GM18498 (cell line): Measurements from ENCODE around the gene VARS1.
"Not testable (repeated sequence)": the region's sequence is repeated elsewhere in the genome, so short reads cannot be mapped to it uniquely, and the experiment has no call there.

Experiments
- ATAC-seq: cut with Tn5 transposase; IDR thresholded peaks from one replicate; pipeline ENCODE4 v1.9.1; 2021; ENCODE audit warnings: mild to moderate bottlenecking, moderate library complexity; ENCODE audit not compliant: unreplicated experiment

The VARS1 gene

DNA sequence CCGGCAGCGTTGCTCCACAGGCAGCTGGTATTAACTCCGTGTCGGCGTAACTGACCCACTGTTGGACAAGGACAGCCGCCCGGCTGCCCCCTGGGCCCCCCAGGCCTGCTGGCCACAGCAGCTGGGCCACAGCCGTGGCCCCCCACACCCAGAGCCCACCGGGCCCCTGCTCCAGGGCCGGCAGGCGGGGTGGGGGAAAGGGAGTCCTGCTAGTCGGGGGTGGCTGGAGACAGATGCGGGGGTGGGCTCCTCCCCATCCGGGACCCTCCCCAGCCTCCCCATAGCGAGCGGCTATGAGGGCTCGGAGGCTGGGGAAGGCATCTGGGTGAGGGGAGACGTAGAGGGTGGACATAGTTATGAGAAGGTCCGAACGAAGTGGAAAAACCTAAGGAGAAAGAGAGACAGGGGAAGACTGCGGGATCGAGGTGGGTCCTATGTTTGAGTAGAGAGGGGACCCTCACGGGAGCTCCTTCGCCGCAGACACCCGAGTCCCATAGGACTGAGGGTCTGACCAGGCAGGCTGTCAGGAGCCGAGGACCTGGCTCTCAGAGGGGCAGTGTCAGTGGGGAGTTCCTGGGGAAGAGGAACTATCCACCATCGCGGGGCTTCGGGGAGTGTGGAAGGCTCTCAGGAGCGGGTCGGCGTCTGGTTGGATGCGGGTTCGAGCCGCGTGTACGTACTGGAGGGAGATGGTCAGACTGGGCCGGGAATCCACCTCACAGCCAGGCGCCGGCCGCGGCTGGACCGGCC is 511 bp downstream of the VARS1 start:
- peak; percentile 4 for ATAC-seq

DNA sequence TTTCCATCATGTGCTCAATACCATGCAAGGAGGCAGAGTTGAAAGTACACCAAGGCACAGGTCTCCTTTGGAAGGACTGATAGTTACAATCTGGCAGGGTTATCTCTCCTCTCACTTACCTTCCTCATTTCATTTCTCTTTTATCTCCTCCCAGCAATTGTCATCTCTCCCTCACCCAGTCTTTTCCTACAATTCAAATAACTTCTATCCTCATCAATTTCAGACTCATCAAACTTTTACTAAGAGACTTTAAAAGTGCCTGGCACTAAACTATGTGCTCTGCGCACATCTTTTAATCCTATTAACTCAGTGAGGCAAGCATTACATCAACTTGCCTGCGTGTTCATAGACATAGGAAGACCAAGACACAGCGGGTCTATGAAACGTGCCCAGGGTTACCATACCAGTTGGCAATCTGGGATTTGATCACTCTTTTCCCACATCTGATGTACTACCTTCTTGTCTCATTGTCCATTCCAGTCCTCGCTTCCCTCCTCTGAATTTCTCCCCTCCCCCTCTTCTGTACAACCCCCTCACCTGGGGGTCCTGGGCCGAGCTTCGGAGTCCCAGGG is 1.2 kb downstream of the VARS1 start:
- no peak for ATAC-seq

DNA sequence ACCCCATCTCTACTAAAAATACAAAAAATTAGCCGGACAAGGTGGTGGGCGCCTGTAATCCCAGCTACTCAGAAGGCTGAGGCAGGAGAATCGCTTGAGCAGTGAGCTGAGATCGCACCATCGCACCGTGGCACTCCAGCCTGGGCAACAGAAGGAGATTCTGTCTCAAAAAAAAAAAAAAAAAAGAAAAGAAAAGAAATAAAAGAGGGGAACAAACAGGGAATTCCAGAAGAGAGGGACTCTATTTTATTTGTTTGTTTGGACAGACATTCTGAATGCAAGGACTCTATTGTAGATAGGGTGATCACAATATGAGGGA is 1.7 kb downstream of the VARS1 start:
- ATAC-seq = not testable (repeated sequence)

GRCh38 chr6:31792761-31793171 is 2.8 kb downstream of the VARS1 start:
- ATAC-seq = no peak

GRCh38 chr6:31792090-31792374 is 3.5 kb downstream of the VARS1 start:
- no peak for ATAC-seq

- no peak for ATAC-seq
These were observed 4.0 kb downstream of the VARS1 start for GRCh38 chr6:31791324-31792089.

DNA sequence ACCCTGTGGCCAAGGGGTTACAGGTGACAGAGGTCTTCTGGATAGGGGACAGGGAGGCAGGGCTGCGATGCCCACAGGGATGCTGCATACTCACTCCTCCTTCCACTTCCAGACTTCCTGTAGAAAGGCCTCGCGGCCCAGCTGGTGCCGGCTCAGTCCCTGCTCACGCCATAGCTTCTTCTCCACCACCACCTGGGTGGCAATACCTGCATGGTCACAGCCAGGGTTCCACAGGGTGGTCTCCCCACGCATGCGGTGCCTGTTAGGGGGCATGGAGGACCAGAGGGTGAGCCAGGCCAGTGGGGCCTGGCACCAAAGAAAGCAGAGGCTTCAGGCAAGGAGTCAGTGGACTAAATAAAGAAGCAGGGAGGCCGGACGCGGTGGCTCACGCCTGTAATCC is 10.1 kb downstream of the VARS1 start:
- ATAC-seq = no peak

- ATAC-seq = no peak
These were observed 11.2 kb downstream of the VARS1 start for GRCh38 chr6:31784098-31784925.

DNA sequence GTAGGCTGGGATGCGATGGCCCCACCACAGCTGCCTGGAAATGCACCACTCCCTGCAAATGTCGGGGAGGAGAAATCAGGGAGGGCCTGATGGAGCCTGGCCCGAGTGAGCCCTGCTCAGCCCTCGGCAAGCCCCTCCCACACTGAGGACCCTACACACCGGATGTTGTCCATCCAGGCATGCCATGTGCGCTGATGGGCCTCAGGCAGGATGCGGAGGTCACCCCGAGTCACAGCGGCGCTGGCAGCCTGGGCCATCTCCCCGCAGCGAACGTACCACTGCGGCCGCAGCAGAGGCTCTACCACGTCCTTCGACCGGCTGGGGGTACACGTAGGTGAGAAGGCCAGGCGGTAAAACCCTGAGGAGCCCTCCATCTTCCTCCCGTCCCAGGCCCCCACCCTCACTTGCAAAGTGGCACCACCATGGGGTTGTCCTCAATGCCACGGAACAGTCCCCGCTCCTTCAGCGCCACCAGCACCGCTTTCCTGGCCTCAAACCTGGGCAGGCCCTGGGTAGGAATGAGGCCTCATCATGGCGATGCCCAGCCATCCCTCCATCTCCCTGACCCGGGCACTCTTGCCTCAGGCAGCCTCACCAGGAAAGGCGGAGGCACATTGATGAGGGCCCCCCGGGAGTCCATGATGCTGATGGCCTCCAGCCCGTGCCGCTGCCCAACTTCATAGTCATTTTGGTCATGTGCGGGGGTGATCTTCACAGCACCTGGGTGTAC is 13.3 kb downstream of the VARS1 start:
- ATAC-seq = no peak

GRCh38 chr6:31781244-31782125 is 14.1 kb downstream of the VARS1 start:
- no peak for ATAC-seq

GRCh38 chr6:31780507-31781243 is 14.9 kb downstream of the VARS1 start:
- ATAC-seq = no peak

- ATAC-seq = no peak
These were observed 15.6 kb downstream of the VARS1 start for GRCh38 chr6:31779908-31780307.

- ATAC-seq = no peak
These were observed 16.3 kb downstream of the VARS1 start for GRCh38 chr6:31778999-31779885.

DNA sequence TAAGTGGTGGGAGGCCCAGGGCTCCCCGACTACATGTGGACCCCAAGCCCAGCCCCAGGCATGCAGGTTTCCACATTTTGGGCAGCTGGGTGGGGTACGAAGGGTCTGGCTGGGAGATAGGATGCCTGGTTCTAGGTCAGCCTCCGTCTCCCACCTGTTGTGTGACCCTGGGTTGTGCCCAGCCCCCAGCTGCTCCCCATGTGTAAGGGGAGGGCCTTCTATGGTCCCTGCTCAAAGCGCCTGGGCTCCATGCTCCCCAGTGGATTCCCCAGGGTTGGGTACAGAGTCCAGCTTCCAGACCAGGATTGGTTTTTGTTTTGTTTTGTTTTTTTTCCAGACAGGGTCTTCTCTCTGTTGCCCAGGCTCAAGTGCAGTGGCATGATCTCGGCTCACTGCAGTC is 17.4 kb downstream of the VARS1 start:
- ATAC-seq = no peak

DNA sequence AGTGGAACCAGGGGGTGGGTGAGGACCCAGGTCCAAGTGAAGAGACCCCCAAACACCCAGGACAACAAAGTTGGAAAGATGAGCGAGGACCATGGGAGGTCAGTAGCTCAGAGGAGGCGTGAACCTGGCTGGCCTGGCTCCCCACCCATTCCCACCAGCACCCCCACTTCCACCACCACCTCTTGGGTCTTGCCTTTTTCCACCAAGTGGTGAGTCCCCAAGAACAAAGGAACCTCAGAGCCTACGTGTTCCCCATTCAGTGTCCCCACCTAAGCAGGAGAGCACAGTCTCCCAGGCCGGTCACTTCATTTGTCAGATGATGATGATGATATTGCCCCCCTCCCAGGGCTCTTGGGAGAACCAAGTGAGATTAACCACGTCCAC is 17.9 kb downstream of the VARS1 start:
- ATAC-seq = no peak

DNA sequence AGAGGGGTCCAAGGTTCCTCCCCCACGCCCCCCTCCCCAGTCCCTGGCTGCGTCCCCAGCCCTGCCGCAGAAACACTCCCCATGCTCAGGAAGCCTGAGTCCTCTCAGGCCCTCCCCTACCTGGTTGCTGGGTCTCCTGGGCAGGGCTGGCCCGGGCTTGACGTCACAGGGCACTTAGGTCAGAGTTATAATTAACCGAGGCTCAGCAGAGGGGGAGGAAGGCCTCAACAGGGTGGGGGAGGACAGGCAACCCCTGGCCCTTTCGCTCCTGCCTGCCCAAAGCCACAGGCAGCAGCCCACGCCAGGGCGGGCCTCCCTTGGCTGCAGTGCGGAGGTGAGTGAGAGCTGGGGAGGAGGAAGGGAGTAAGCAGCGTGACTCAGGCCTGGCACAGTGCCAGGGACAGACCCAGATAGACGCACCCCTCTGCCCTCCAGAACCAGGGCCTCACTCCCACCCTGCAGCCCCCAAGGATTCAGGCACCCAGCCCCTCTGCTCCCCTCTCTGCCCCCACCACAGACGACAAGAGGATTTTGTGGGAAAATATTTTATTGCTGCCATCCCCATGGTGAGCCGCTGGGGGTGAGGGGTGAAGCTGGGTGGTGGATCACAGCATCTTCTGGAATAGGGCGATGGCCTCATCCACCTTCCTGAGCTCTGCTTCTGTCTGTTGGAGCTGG is 18.4 kb downstream of the VARS1 start, which contains the start of gene VWA7:
Gene VWA7, minus strand, starts transcription at position 340 of the 678 bp plus-strand sequence. CDS start 549 bp downstream, outside the sequence.
- peak; percentile 73 for ATAC-seq

GRCh38 chr6:31776485-31776988 is 19.0 kb downstream of the VARS1 start:
- ATAC-seq = peak; percentile 3
